ENCODE measurements around the gene PMIS2.

Gene PMIS2

DNA sequence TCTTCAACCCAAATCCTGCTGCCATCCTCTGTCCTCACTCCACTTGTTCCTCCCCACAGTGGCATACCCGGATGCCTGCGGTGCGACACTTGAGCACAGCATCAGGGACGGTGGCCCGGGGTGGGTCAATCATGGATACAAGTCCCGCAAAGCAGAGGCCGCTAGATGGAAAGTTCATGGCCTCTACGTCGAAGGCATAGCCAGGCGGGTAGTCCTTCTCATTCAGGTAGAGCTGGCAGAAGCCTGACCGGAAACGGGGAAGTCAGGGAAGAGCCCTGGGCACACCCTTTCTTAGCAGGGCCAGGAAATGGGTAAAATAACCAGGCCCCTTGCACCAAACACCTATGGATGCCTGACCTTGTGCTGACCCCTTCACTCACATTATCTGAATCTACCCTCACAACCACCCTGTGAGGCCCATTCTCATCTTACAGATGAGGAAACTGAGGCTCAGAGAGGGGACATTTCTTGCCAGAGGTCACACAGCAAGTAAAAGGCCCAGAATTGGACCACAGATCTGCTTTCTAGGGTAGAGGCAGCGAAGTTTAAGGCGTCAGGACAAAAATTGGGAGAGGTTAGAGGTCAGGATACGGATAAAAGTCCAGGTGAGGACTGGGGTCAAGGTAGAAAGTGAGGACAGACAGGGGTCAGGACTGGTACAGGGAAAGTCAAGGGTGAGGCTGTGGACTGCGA, 29.0 kb upstream of the PMIS2 start:
- no peak for DNase-seq (ENCODE audit: low read depth, low spot score)
- H3K27me3 ChIP-seq (ENCODE audit: control insufficient read depth, insufficient read depth, low read length): no peaks in the 10 kb centered on the region
- H3K4me3 ChIP-seq (ENCODE audit: low read length): peak overlapping the region; percentile 70; the same call in 1 of the 2 replicates

DNA sequence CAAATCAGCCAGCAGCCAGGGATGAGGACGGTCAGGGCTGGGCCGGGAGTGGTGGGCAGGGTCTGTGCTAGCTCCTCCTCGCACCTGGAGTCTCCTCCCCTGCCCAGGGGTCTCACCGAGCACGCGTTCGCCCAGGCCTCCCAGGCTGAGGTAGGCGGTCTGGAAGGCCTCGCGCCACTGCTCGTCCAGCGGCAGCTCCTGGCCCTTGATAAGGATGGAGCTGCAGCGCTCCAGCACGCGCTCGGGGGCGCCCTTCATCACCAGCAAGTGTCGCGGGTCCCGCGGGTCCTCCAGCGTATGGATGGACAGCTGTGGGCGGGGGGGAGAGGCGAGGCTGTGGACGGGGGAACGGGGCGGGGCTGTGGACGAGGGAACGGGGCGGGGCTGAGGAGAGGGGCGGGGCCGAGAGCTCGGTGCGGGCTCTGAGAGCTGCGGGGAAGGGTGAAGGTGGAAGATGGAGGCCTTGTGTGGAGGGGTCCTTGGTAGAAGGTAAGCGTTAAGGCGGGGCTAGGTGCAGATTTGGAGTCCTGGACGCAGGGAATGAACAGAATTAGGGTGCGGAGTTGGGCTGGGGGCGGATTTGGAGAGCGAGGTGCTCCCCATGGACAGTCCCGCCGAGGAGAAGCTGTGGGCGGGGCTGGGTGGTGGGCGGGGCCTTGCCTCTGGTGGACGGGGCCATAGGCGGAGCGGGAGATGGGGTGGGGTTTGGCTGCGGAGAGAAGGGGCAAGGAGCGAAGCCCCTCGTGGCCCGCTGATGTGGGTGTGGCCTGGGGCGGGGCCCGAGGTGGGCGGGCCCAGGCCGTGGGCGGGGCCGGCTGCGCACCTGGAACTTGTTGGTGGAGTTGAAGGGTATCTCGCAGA, 28.2 kb upstream of the PMIS2 start:
- no CpG with 5 or more reads among the region's 60 CpGs for WGBS (ENCODE audit: insufficient coverage, insufficient read length)
- Histone ChIP-seq H3K9me3 (ENCODE audit: control insufficient read depth, insufficient read depth, low read length) (no peaks in the 10 kb centered on the region), H3K36me3 (ENCODE audit: control insufficient read depth, insufficient read depth, low read length) (no peaks in the 10 kb centered on the region), H3K4me3 (ENCODE audit: low read length) (peak overlapping the region; percentile 70; the same call in 1 of the 2 replicates), H3K27me3 (ENCODE audit: control insufficient read depth, insufficient read depth, low read length) (no peaks in the 10 kb centered on the region), H3K27ac (ENCODE audit: low read length) (no peak overlapping the region), H3K4me1 (ENCODE audit: control insufficient read depth, insufficient read depth, low read length) (peaks cover 6% of the 10 kb centered on the region; the same call in 1 of the 2 replicates)
- peak; percentile 77 for DNase-seq (ENCODE audit: low read depth, low spot score)

More for the DNA sequence above, 29.0 kb upstream of the PMIS2 start:
- H3K4me1 ChIP-seq (ENCODE audit: control insufficient read depth, insufficient read depth, low read length): peaks cover 5% of the 10 kb centered on the region; the same call in 1 of the 2 replicates
- WGBS (ENCODE audit: insufficient coverage, insufficient read length): no CpG with 5 or more reads among the region's 16 CpGs
- no peaks in the 10 kb centered on the region for H3K9me3 ChIP-seq (ENCODE audit: control insufficient read depth, insufficient read depth, low read length)
- no peak overlapping the region for H3K27ac ChIP-seq (ENCODE audit: low read length)
- H3K36me3 ChIP-seq (ENCODE audit: control insufficient read depth, insufficient read depth, low read length): no peaks in the 10 kb centered on the region

DNA sequence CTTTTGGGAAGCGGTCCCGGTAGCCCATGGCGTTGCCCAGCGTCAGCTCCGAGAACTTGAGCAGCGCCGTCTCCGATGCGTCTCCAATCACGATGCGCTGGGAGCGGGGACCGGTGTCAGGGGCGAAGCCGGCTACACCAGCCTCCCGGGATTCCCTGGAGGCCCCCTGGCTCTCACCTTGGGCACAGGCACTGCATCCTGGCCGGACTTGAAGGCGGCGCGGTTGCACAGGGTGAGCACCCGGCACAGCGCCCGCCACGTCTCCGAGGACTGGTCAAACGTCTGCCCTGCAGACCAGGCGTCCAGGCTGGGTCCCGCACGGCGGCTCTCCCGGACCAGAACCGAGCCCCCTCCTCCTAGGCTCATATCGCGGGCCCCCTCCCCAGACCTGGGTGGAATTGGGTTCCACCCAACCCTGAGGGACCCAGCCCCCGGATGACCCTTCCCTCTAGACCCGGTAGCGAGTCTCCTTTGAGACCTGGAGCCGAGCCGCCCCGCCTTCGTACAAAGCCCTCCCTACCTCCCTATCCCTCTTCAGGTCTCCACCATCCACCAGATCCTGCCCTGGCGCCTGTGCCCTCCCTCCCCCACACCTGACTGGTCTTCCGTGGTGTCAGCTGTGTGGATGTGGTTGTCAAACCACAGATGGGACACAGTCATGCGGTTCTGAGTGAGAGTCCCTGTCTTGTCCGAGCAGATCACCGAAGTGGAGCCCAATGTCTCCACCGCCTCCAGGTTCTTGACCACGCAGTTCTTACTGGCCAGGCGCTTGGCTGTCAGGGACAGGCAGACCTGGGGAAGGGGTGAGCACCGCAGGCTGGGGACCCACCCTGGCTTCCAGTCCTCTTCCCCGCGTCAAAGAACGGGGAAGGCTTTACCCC, 27.3 kb upstream of the PMIS2 start:
- peaks cover 6% of the 10 kb centered on the region; the same call in 1 of the 2 replicates for H3K4me1 ChIP-seq (ENCODE audit: control insufficient read depth, insufficient read depth, low read length)
- no peaks in the 10 kb centered on the region for H3K9me3 ChIP-seq (ENCODE audit: control insufficient read depth, insufficient read depth, low read length)
- WGBS (ENCODE audit: insufficient coverage, insufficient read length): no CpG with 5 or more reads among the region's 53 CpGs
- no peak overlapping the region for H3K27ac ChIP-seq (ENCODE audit: low read length)
- H3K4me3 ChIP-seq (ENCODE audit: low read length): peak overlapping the region; percentile 31; the same call in 1 of the 2 replicates
- DNase-seq (ENCODE audit: low read depth, low spot score): no peak
- no peaks in the 10 kb centered on the region for H3K27me3 ChIP-seq (ENCODE audit: control insufficient read depth, insufficient read depth, low read length)
- no peaks in the 10 kb centered on the region for H3K36me3 ChIP-seq (ENCODE audit: control insufficient read depth, insufficient read depth, low read length)

DNA sequence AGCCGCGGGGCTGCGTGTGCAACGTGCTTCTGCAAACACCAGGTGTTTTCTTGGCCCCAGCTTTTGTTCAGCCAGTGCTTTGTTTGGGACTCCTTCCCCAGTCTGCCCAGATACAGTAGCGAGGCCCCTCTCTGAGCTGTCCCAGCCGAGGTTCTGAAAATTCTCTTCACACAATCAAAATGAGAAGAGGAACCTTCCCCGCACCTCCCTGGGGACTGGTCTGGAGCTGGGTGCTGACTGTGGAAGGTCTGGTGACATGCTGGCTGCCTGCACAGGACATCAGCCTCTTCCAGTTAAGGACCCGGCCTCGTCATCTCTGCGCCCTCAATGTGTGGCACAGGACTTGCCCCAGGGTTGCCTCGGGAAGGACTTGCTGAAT, 26.7 kb upstream of the PMIS2 start:
- H3K36me3 ChIP-seq (ENCODE audit: control insufficient read depth, insufficient read depth, low read length): no peaks in the 10 kb centered on the region
- H3K4me1 ChIP-seq (ENCODE audit: control insufficient read depth, insufficient read depth, low read length): peaks cover 6% of the 10 kb centered on the region; the same call in 1 of the 2 replicates
- WGBS (ENCODE audit: insufficient coverage, insufficient read length): no CpG with 5 or more reads among the region's 11 CpGs
- H3K27ac ChIP-seq (ENCODE audit: low read length): no peak overlapping the region
- H3K4me3 ChIP-seq (ENCODE audit: low read length): no peak overlapping the region
- no peaks in the 10 kb centered on the region for H3K9me3 ChIP-seq (ENCODE audit: control insufficient read depth, insufficient read depth, low read length)
- DNase-seq (ENCODE audit: low read depth, low spot score): no peak
- H3K27me3 ChIP-seq (ENCODE audit: control insufficient read depth, insufficient read depth, low read length): no peaks in the 10 kb centered on the region

DNA sequence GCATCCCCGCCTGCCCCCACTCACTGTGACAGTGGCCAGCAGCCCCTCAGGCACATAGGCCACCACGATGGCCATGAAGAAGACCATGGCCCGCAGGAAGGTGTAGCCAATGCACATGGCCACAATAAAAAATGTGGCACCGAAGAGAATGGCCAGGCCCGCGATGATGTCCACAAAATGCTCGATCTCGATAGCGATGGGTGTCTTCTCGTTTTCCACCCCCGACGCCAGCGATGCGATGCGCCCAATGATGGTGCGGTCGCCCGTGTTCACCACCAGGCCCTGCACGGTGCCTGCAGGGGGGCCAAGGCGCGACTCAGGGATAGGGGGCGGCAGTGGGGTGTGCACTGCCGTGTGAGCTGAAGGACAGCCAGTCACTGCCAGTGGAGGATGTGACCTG, 26.2 kb upstream of the PMIS2 start:
- Histone ChIP-seq H3K4me1 (ENCODE audit: control insufficient read depth, insufficient read depth, low read length) (peaks cover 6% of the 10 kb centered on the region; the same call in 1 of the 2 replicates), H3K27ac (ENCODE audit: low read length) (no peak overlapping the region), H3K9me3 (ENCODE audit: control insufficient read depth, insufficient read depth, low read length) (no peaks in the 10 kb centered on the region), H3K4me3 (ENCODE audit: low read length) (no peak overlapping the region), H3K27me3 (ENCODE audit: control insufficient read depth, insufficient read depth, low read length) (no peaks in the 10 kb centered on the region), H3K36me3 (ENCODE audit: control insufficient read depth, insufficient read depth, low read length) (no peaks in the 10 kb centered on the region)
- WGBS (ENCODE audit: insufficient coverage, insufficient read length): no CpG with 5 or more reads among the region's 23 CpGs
- no peak for DNase-seq (ENCODE audit: low read depth, low spot score)

DNA sequence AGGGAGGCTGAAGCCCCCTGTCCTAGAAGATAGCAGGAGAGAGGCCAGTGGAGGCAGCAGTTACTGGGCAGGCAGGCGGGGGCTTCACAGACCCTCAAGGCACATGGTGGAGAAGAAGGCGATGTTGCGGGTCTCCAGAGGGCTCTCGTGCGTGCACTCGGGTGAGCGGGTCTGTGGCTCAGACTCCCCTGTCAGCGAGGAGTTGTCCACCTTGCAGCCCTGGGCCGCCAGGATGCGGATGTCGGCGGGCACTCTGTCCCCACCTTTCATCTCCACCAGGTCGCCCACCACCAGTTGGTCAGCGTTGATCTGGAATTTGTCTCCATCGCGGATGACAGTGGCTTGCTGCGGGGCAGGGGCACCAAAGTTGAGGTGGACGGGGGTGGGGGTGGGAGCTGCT, 25.7 kb upstream of the PMIS2 start:
- Histone ChIP-seq H3K36me3 (ENCODE audit: control insufficient read depth, insufficient read depth, low read length) (no peaks in the 10 kb centered on the region), H3K27me3 (ENCODE audit: control insufficient read depth, insufficient read depth, low read length) (no peaks in the 10 kb centered on the region), H3K4me1 (ENCODE audit: control insufficient read depth, insufficient read depth, low read length) (peaks cover 6% of the 10 kb centered on the region; the same call in 1 of the 2 replicates), H3K27ac (ENCODE audit: low read length) (no peak overlapping the region), H3K9me3 (ENCODE audit: control insufficient read depth, insufficient read depth, low read length) (no peaks in the 10 kb centered on the region), H3K4me3 (ENCODE audit: low read length) (no peak overlapping the region)
- no peak for DNase-seq (ENCODE audit: low read depth, low spot score)
- no CpG with 5 or more reads among the region's 18 CpGs for WGBS (ENCODE audit: insufficient coverage, insufficient read length)

DNA sequence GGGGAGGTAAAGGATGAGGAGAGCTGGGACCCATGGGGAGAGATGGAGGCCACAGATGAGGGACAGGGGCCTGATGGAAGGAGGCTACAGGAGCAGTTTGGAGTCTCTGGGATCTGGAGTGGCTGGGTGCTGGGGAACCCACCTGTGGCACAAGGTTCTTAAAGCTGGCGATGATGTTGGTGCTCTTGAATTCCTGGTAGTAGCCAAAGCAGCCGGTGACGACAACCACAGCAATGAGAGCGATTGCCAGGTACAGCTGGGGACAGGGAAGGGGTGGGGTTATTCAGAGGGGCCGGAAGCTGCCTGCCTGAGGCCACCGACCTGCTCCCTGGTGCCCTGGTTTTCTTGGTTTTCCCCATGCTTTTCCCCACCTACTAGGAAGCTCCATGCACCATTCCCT, 25.3 kb upstream of the PMIS2 start:
- DNase-seq (ENCODE audit: low read depth, low spot score): no peak
- Histone ChIP-seq H3K4me3 (ENCODE audit: low read length) (no peak overlapping the region), H3K9me3 (ENCODE audit: control insufficient read depth, insufficient read depth, low read length) (no peaks in the 10 kb centered on the region), H3K4me1 (ENCODE audit: control insufficient read depth, insufficient read depth, low read length) (peaks cover 6% of the 10 kb centered on the region; the same call in 1 of the 2 replicates), H3K27me3 (ENCODE audit: control insufficient read depth, insufficient read depth, low read length) (no peaks in the 10 kb centered on the region), H3K27ac (ENCODE audit: low read length) (no peak overlapping the region), H3K36me3 (ENCODE audit: control insufficient read depth, insufficient read depth, low read length) (no peaks in the 10 kb centered on the region)
- no CpG with 5 or more reads among the region's 6 CpGs for WGBS (ENCODE audit: insufficient coverage, insufficient read length)

DNA sequence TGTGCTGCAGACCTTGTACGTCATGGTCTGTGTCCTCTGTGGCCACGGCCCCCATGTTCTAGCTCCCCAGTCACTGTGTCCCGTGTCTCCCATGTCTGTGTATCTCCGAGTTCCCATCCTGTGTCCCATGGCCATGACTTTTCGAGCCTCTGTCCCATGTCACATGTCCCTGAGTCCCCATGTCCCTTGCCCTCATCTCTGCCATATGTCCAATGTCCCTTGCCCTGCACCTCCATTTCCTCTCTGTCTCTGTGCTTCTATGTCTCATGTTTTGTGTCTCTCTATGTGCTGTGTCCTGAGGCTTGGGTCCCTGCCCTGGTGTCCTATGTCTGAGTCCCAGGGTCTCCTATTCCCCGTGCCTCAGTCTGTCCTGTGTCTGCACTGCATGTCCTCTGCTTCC, 24.5 kb upstream of the PMIS2 start:
- peaks cover 6% of the 10 kb centered on the region; the same call in 1 of the 2 replicates for H3K4me1 ChIP-seq (ENCODE audit: control insufficient read depth, insufficient read depth, low read length)
- H3K27me3 ChIP-seq (ENCODE audit: control insufficient read depth, insufficient read depth, low read length): no peaks in the 10 kb centered on the region
- WGBS (ENCODE audit: insufficient coverage, insufficient read length): no CpG with 5 or more reads among the region's 6 CpGs
- DNase-seq (ENCODE audit: low read depth, low spot score): no peak
- H3K9me3 ChIP-seq (ENCODE audit: control insufficient read depth, insufficient read depth, low read length): no peaks in the 10 kb centered on the region
- H3K36me3 ChIP-seq (ENCODE audit: control insufficient read depth, insufficient read depth, low read length): no peaks in the 10 kb centered on the region
- H3K4me3 ChIP-seq (ENCODE audit: low read length): no peak overlapping the region
- H3K27ac ChIP-seq (ENCODE audit: low read length): no peak overlapping the region

DNA sequence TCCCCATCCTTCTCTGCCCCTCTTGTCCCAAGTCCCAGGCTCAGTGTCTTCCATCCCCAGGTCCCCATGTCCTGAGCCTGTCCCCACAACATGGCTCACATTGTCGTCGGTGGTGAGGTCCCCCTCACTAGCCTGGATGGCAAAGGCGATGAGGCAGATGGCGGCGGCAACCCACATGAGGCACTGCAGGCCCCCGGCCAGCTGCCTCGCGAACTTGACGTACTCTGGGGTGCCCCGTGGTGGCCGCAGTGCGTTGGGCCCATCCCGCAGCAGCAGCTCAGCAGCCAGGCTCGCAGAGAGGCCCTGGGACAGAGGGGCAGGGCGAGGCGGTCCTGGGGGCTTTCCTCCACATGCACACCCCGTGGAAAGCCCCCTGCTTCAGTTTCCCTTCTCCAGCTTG, 23.6 kb upstream of the PMIS2 start:
- Histone ChIP-seq H3K4me3 (ENCODE audit: low read length) (no peak overlapping the region), H3K27ac (ENCODE audit: low read length) (no peak overlapping the region), H3K4me1 (ENCODE audit: control insufficient read depth, insufficient read depth, low read length) (peaks cover 5% of the 10 kb centered on the region; the same call in 1 of the 2 replicates), H3K36me3 (ENCODE audit: control insufficient read depth, insufficient read depth, low read length) (no peaks in the 10 kb centered on the region), H3K27me3 (ENCODE audit: control insufficient read depth, insufficient read depth, low read length) (no peaks in the 10 kb centered on the region), H3K9me3 (ENCODE audit: control insufficient read depth, insufficient read depth, low read length) (no peaks in the 10 kb centered on the region)
- DNase-seq (ENCODE audit: low read depth, low spot score): no peak
- no CpG with 5 or more reads among the region's 17 CpGs for WGBS (ENCODE audit: insufficient coverage, insufficient read length)

DNA sequence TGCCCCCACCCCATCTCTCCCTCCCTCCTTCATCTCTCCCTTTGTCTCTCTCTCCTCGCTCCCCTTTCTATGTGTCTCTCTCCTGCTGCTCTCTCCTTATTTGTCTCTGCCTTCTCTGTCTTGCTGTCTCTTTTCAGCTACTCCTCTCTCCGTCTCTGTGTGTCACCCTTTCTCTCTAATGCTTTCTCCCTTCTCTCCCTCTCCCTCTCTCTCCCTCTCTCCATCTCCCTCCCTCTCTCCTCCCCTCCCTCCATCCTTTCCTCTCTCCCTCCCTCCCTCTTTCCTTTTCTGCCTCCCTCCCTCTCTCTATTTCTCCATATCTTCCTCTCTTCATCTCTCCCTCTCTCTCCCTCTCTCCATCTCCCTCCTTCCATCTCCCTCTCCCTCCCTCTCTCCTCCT, 23.2 kb upstream of the PMIS2 start:
- Histone ChIP-seq H3K9me3 (ENCODE audit: control insufficient read depth, insufficient read depth, low read length) (no peaks in the 10 kb centered on the region), H3K4me1 (ENCODE audit: control insufficient read depth, insufficient read depth, low read length) (peaks cover 5% of the 10 kb centered on the region; the same call in 1 of the 2 replicates), H3K36me3 (ENCODE audit: control insufficient read depth, insufficient read depth, low read length) (no peaks in the 10 kb centered on the region), H3K4me3 (ENCODE audit: low read length) (no peak overlapping the region), H3K27ac (ENCODE audit: low read length) (no peak overlapping the region), H3K27me3 (ENCODE audit: control insufficient read depth, insufficient read depth, low read length) (no peaks in the 10 kb centered on the region)
- no peak for DNase-seq (ENCODE audit: low read depth, low spot score)
- WGBS (ENCODE audit: insufficient coverage, insufficient read length): no CpG with 5 or more reads among the region's 2 CpGs
